Activated naive CD4-positive, alpha-beta T cell treated with anti-CD3 and anti-CD28 coated beads, Interleukin-2, amount 50 U/mL, for 16 hours (primary cell): ENCODE data around the gene RGMB.

Source experiments
- DNase-seq: peaks from one replicate; pipeline ENCODE4 v3.0.0-alpha.2; 2020

Gene RGMB

DNA sequence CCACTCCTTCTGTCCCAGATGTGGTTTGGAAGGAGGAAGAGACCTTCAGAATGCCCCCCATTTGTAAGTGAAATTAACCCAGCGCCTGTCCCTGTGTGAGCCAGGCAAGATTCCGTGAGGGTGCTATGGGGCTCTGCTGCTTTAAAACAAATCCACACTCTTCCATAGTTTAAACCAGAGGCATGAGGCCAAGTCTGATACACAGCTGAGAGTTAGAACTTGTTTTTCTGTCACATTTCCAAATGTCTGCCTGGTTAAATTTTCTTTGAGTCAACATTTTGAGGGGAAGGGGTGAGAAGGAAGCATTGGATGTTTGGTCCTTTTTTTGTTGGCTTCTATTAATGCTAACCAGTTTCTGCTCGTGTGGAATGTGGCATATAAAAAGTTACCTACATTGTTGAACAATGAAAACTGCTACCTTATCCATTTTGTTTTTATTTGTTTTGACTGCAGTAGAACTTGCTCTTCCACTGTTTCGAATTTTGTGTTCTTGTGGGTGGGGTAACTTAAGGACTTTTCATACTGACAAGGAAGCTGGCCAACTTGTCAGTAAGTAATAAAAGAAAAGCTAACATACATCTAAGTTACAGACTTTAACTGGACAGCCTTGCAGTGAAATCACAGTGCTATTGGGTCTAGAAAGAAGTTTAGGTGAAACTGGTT is 12.9 kb downstream of the RGMB start:
- DNase-seq = no peak

DNA sequence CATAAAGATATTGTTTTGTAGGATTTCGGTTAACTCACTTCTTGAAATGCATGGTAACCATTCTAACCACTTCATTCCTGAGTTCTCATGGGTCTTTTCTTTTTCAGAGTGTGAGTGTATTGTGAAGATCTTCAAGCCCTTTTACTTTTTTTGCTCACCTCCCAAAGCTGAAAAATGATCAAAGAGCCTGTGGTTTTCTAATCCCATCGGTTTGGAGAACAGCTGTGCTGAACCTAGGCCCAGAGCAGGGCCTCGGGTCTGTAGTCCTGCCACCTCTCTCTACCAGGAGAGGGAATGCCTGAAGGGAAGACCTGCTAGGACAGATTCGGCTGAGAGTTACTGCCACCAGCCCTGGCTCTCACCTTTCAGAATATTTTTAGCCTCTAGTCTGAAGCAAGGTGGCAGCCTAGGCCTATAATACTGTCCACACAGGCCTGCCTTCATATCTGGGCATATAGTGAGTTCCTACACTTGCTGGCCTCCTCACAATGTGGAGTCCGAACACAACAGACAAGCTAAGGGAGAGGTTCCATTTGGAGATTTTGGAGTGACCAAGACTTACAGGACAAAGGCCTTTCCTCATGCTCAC is 13.8 kb downstream of the RGMB start:
- no peak for DNase-seq

DNA sequence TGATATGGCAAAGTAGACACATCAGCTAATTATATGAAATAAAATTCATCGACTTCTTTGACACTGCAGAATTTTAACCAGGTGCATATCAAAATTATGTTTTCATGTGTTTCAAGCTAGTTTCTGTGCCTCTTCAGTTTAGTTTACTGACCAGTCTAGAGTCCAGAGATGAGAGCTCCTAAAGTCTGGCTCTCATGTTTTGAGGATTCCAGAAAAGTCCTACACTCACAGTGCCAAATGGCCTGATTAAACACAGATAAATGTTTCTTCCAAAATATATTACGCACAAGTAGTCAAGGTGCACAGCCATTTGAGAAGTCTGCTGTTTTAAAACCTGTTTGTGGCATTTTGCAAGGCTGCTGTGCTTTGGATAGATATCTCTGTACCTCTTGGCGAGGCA is 15.6 kb downstream of the RGMB start:
- no peak for DNase-seq

DNA sequence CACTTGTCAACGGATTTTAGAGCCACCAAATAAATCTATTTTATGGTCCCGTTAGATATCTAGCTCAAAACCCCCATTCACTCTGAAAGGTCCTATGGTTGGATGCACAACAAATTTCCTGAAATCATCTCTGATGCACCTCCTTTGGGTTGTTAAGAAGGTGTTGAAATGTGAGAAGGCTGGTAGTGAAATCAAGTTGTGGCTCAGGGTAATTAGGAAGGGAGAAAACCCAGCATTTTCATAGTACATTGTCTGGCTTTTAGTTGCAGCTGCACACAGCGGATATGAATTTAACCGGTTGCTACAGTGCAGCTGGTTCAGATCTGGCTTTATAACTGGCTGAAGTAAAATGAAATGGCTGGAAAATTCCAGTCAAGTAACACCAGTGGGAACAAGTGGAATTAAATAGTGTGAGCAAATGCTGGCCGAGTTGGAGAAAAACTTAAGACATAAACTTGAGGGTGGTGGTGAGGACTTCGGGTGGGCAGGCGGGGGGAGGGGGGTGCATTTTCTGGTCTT is 17.6 kb downstream of the RGMB start:
- no peak for DNase-seq

DNA sequence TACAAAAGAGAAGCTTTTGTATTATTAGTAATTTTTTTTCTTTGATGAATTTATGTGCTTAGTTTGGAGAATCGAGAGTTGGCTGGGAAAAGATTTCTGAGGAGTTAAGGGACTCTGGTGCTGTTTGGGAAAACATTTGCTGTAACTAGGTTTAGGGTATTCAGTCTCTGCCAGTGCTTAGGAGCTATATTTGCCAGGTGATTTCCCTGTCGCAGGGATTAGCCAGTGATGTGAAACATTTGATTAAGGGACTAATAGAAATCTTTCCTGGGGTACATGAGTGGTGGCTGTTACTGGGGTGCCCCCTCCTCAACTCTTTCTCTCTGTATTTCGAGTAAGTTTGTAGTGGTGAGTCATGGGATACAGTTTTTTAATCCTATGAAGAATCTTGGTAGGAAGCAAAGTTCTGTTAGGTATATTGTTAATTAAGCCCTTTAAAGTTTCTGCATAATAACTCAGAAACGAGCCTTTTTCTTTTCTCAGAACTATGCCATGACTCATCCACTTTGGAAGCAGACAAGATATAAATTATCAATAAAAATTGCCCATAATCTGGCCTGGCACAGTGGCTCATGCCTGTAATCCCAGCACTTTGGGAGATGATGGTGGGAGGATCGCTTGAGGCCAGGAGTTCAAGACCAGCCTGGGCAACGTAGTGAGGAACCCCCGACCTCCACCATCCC is 18.6 kb downstream of the RGMB start:
- no peak for DNase-seq

DNA sequence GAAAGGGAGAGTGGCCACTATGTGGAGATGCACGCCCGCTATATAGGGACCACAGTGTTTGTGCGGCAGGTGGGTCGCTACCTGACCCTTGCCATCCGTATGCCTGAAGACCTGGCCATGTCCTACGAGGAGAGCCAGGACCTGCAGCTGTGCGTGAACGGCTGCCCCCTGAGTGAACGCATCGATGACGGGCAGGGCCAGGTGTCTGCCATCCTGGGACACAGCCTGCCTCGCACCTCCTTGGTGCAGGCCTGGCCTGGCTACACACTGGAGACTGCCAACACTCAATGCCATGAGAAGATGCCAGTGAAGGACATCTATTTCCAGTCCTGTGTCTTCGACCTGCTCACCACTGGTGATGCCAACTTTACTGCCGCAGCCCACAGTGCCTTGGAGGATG is 19.8 kb downstream of the RGMB start:
- no peak for DNase-seq

DNA sequence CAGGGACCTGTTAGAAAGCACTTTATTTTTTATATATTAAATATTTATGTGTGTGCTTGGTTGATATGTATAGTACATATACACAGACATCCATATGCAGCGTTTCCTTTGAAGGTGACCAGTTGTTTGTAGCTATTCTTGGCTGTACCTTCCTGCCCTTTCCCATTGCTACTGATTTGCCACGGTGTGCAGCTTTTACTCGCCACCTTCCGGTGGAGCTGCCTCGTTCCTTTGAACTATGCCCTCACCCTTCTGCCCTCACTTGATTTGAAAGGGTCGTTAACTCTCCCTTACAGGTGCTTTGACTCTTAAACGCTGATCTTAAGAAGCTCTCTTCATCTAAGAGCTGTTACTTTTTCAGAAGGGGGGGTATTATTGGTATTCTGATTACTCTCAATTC is 20.5 kb downstream of the RGMB start:
- no peak for DNase-seq

DNA sequence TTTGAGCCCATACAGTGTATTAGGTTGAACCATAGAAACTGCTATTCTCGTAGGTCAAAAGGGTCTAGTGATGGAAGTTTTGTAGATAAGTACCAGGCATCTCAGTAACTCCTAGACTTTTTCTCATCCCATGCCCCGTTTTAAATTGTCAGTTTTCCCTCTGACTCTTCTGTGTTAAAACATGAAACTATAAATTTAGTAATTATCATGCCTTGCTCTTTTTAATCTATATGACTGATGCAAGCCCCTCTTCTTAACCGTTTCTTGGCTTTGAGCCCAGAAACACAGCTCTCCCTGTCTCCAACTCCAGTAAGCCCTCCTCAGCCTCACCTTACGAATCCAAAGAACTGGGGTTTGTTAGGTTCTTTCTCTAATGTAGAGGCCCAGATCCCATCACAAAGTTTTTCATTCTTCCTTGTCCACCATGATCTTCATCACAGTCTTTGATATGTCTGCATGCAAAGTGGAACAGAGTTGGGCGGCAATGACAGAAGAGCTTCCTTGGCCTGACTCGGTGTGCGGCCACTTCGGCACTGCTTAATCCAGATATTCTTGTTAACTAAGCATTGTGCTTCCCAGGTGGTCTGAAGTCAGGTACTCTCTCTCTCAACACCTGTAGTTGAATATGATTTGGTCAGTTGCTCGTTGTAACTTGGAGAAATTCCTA is 21.1 kb downstream of the RGMB start:
- no peak for DNase-seq

DNA sequence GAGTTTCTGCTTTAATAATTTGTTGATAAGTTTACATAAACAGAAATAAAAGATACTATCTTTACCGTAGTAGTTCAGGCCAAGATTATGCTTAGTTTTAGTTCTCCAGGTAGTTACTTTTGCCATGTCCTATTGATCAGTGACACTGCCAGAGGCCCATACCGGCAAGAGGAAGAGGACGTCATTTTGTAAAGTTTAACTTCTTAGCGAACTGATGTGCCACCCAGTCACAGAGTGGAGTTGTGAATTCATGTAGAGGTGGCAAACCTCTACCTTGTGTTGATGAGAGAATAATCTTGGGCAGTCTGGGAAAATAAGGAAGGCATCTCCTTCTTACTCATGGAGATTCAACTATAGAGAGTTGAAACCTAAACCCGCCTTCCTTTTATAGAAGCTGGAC is 21.8 kb downstream of the RGMB start:
- no peak for DNase-seq

DNA sequence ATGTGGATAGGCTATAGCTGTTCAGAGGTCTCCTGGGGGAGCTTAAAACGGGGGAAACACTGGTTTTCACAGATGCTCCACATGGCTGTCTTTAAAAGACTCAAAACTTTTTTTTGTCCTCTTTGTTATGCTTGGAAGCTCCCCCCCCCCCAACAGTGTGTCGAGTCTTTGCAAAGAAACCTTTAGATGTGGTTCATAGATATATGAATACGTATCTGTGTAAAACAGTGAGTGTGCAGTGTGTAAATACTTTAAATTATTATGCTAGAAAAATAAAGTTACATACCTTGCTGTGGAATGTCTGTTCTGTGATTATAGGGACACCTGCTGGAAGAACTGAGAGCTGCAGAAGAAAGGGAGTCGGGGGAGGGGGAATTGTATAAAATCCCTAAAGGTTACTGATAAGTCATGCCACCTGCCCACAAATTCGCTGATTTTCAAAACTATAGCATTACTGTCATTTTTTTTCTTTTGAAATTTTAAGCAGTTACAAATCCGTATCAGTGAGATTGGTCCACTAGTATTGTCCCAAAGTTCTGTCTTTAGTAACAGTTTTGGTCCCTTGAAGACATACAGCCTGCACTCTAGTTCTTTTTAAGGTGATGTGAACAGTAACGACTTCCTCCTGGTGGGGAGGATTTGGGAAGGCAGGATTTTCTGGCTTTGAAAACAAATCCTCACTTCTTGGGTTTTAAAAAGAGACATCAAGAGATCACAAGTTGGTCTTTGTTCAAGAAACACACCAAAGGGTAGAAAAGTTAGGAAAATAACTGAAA is 22.9 kb downstream of the RGMB start:
- DNase-seq = peak; percentile 53

DNA sequence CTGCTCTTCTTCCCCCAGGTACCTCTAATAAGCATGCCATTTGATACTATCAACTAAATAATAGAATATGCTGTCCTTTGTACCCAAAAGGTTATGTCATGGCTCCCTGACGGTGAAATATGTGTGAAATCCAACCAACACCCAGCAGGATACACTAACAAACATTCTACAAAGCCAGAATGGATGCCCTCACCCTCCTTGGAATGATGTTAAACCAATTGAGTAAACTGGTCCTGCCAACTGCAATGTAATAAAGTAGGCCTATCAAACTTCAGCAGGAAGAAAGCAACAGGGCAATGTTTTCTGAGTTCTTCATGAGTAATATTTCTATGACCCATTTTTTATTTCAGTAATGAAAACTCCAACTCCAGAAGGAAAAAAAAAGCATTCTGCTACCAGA is 24.9 kb downstream of the RGMB start:
- no peak for DNase-seq

DNA sequence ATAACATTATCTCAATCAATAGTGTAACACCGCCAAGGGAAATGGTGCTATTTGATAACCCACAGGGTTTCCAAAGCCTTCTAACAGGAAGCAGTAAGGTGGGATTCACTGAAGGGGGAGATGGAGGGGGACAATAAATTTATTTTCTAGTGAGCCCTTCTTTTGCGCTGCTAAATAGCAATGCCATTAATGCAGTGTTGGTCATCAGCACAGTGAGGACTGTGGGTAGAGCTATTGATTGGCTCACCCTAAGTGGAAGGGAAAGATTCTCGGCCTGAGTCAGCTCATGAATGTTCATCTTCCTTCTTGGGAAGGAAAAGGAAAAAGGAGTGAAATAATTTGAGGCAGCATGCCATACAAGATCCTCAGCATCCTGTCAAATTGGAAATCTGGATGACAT is 25.4 kb downstream of the RGMB start:
- no peak for DNase-seq

DNA sequence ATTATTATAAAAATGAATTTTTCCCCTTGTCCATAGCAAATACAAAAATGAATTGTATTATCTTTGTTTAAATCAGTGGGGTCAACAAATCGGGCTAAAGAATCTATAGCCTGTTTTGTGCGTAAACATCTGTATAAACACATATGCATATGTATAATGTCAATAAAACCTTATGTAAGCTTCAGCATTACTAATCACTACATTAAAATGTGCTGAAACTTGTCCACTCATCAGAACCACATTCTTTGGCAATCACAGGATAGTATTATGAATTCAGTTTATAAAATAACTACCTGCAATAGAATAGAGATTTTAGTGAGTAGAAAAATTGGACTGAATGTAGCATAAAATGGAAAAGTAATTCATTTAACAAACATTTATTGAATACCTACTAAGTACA is 30.6 kb downstream of the RGMB start:
- no peak for DNase-seq

DNA sequence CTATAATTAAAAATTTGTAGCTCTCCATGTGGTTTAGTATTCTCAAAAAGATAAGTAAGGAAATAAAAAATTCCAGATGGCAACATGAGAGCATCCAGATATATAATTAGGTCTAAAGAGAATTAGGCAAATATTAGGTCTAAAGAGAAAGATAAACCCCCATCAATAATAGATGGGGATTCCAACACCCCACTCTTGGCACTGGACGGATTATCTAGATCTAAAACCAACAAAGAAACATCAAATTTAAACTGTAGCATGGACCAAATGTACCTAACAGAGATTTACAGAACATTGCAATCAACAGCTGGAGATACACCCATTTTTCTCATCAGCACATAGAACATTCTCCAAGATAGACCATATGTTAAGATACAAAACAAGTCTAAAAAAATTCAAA is 31.6 kb downstream of the RGMB start:
- no peak for DNase-seq

DNA sequence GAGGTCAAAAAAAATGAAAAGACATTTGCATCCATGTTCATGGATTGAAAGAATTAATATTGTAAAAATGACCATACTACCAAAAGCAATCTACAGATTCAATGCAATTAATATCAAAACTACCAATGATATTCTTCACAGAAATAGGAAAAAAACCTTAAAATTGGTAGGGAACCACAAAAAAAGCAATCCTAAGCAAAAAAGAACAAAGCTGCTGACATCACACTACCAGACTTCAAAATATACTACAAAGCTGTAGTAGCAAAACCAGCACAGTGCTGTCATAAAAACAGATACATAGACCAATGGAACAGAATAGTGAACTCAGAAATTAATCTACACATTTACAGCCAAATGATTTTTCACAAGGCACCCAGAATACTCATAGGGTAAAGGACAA is 34.3 kb downstream of the RGMB start:
- no peak for DNase-seq

DNA sequence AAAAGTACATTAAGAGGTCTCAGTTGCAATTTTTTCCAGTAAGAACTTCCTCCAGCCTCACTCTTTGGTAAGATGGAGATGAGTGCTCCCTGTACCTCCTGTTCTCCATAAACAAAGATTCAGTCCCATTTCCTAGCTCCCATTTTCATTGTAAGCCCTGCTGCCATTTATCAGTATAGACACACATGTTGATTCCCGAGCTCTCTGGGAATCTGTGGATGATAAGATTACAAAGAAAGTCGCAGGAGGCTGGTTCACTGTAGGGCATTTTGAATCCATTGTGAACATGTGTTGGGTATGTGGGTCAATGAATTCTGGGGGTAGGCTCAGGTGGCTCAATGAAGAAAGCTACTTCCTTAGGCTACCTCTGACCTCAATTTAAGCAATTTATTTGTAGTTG is 36.7 kb downstream of the RGMB start:
- no peak for DNase-seq

DNA sequence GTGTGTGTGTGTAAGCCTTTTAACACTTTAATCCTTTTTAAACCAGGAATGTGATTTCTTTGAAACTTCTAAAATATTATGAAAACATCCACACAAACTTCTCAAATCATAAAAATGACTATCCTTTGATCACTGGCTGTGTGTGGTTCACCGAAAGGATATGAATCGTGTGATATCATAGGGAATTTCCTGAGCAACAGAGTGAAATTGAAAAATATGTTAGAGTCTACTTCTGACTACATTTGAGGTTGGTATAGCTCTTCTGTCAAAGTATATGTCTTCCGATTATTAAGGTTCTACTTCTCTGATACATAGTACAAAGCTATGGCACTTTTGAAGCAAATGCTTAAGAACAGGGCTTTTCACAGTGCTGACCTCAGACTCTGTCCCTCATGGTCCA is 40.3 kb downstream of the RGMB start:
- DNase-seq = no peak

DNA sequence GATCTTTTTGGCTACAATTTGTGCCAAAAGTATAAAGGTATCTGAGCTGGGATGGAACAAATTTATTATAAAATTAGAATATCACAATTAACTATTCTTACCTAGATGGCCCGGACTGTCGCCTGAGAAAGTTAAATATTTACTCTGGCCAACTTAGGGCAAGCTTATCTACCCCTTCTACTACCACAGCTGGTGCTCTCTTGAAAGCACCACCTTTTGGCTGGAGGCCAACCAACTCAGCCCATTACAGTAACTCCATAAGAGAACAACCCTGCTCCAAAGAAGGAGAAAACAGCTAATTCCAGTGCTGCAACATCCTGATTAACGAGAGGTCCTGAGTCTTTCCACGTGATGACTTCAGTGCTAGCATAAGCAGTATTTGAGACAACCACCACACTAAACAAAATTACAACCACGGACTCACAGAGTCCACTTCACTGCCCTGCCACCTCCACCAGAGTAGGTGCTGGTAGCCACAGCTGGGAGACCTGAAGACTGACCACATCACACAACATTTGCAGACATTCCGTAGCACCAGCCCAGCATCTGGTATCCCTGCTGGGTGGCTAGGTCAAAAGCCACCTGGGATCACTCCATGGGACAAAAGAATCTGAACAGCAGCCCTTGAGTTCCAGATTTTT is 43.2 kb downstream of the RGMB start:
- DNase-seq = no peak

DNA sequence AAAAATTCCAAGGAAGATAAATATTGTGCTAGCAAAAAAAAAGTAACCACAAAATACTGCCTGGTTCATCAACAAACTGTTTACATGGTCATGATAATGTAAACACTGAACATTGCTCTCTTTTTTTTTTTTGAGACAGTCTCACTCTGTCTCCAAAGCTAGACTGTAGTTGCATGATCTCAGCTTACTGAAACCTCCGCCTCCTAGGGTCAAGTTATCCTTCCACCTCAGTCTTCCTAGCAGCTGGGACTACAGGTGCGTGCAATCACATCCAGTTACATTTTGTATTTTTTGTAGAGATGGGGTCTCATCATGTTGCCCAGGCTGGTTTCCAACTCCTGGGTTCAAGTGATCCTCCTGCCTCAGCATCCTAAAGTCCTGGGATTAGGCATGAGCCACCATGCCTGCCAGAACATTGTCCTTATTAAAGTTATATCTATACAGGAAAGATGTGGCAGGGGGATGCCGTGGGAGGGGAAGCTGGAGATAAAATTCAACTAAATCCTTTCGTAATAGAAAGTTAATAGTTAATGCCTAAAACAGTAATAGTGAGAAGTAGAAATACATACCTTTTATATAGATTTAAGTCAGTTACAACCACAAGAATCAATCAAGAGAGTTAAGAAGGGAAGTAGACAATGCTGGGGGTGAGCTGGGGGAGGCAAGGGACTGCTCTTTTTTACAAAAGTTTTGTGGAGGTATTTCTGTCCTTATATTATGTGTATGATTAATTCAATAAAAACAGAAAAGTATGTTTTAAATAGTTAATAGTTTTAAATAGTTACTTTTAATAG is 52.3 kb downstream of the RGMB start:
- no peak for DNase-seq

DNA sequence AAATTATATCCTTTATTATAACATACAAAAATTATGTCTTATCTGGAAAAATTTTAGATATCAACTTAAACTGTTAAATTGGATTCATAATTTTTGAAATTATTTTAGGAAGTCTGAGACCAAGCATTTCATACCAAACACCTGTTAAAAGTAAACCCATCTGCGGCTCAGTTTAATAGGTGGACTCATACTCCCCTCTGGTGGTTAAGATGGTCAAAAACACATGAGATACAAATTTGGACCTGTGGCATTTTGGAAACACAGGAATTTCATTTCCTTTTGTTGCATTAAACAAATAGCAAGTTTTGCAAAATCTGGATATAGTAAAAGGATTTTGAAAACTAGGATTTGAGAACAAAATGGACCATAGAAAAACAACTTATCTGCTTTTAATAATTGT is 53.7 kb downstream of the RGMB start:
- DNase-seq = no peak

DNA sequence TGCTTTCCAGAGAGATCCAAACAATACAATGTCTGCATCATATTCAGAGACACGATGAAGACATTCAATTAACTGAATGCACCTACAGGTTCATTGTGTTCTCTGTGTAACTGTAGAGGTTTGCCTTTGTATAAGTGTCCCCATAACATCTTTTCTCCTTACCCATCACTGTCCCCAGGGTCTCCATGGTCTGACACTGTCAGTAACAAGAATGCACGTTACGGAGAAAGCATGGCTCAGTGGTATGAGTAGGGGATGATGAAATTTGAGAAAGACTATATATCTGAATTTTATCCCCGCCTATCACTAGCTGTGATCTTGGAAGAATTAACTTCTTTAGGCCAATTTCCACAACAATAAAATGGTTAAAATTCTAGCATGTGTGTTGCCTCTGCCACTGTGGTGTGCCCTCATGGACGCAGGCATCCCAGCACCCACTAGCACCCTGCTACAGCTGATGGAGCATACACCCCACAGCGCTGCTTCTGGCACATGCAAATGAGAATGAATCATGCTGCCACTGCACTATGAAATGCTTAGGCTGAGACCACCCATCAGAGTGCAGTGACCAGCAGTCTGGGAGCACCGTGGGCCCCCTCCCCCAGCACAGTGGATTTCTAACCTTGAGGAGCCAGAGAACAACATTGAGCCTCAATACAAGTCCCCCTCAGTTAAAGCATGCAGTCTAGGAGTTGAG is 54.3 kb downstream of the RGMB start:
- no peak for DNase-seq
